ENCODE results near the gene SKOR2. TPM values are rescaled to one million over a fixed set of nuclear protein-coding genes. Genes with fewer than 3 reads are reported as not detected.
"Not testable (repeated sequence)": the region's sequence is repeated elsewhere in the genome, so short reads cannot be mapped to it uniquely, and the experiment has no call there.

The SKOR2 gene
- total RNA-seq, 2 donors from 2014 or later: not detected

DNA sequence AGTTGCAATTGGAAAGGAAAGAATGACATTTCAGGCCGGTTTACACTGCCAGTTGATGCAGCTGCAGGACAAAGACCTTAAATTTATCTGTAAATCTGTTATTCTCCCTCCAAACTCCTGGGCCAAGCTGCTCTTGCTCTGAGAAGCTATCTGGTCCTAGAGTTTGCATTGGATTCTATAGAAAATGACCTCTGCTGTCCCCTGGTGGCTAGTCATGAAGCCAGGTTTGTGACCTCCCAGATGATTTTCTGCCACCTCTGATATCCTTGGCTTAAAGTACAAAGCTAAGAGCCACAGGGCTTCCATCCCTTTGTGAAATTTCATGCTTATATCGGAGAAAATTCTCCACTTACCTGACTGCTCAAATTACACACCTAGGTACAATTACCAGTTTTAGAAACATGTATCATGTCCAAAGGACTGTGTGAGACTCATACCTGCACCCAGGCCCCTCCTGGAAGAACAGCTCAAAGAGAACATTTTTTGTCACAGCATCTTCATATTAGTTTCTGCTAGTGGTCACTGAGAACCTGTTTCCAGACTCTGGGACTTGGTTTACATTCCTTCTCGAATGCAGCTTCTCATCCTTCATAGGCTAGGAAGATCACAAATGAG, 46.4 kb downstream of the SKOR2 start:
- TF ChIP-seq, protein P1, sequence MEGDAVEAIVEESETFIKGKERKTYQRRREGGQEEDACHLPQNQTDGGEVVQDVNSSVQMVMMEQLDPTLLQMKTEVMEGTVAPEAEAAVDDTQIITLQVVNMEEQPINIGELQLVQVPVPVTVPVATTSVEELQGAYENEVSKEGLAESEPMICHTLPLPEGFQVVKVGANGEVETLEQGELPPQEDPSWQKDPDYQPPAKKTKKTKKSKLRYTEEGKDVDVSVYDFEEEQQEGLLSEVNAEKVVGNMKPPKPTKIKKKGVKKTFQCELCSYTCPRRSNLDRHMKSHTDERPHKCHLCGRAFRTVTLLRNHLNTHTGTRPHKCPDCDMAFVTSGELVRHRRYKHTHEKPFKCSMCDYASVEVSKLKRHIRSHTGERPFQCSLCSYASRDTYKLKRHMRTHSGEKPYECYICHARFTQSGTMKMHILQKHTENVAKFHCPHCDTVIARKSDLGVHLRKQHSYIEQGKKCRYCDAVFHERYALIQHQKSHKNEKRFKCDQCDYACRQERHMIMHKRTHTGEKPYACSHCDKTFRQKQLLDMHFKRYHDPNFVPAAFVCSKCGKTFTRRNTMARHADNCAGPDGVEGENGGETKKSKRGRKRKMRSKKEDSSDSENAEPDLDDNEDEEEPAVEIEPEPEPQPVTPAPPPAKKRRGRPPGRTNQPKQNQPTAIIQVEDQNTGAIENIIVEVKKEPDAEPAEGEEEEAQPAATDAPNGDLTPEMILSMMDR (IDR thresholded peaks at IDR 0.05): peak; percentile 70
- no peak overlapping the region for H3K4me3 ChIP-seq
- H3K36me3 ChIP-seq: no peaks in the 10 kb centered on the region
- no peaks in the 10 kb centered on the region for H3K4me1 ChIP-seq (ENCODE audit: control insufficient read depth in 1 of 2, low read depth in 2 of 2)
- ATAC-seq (ENCODE audit: insufficient number of reproducible peaks, low FRiP score, low read depth): no peak
- DNase-seq (ENCODE audit: low spot score): no peak
- no peak overlapping the region for H3K27ac ChIP-seq
- no peaks in the 10 kb centered on the region for H3K9me3 ChIP-seq
- no peaks in the 10 kb centered on the region for H3K27me3 ChIP-seq (replicated peaks; ENCODE audit: insufficient read depth)

DNA sequence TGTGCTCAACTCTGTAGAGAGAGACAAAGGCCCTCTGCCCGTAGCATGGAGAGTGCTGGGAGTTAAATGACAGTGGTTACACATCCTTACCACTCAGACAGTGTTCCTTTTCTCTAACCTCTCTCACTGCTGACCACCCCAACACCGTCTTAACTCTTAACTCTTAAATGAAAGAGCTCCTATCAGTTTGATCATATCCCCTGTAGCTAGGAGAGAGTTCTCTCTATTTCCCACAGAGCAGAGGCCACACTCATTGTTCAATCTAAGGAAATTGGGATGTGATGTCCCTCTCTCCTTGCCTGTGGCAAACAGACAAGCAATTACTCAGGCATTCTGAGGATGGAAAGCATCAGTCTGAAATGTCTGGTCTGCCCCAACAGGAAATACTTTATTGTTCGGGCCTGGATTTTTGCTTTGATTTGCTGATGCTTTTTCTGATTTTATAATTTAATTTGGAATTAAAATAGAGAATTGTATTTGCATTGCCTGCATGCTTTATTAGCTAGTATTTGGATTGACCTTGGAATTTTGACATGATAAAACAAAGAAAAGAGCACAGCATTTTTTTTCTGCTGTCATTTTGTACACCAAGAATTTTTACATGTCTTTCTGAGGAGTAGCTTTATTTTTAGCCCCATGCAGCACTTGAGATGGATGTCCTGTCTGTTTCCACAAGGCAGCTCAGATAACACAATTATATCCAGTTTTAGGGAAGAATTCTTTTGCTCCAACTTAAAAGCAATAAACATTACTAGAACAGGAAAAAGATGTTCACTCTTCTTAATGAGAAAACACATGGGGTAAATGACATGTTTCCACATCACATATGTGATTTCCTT, 47.6 kb downstream of the SKOR2 start:
- no peaks in the 10 kb centered on the region for H3K36me3 ChIP-seq
- TF ChIP-seq, protein P1 (IDR thresholded peaks at IDR 0.05): no peak
- no peak overlapping the region for H3K4me3 ChIP-seq
- H3K4me1 ChIP-seq (ENCODE audit: control insufficient read depth in 1 of 2, low read depth in 2 of 2): no peaks in the 10 kb centered on the region
- H3K9me3 ChIP-seq: no peaks in the 10 kb centered on the region
- no peaks in the 10 kb centered on the region for H3K27me3 ChIP-seq (replicated peaks; ENCODE audit: insufficient read depth)
- DNase-seq (ENCODE audit: low spot score): no peak
- ATAC-seq (ENCODE audit: insufficient number of reproducible peaks, low FRiP score, low read depth): no peak
- H3K27ac ChIP-seq: no peak overlapping the region

DNA sequence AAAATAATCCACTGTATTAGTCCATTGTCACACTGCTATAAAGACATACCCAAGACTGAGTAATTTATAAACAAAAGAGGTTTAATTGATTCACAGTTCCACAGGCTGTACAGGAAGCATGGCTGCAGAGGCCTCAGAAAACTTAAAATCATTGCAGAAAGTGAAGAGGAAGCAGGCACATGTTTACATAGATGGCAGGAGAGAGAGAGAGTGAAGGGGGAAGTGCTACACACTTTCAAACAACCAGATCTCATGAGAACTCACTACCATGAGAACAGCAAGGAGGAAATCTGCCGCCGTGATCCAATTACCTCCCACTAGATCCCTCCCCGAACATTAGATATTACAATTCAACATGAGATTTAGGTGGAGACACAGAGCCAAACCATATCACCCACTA, 55.5 kb downstream of the SKOR2 start:
- H3K4me1 ChIP-seq (ENCODE audit: control insufficient read depth in 1 of 2, low read depth in 2 of 2); H3K27me3 ChIP-seq (replicated peaks; ENCODE audit: insufficient read depth); DNase-seq (ENCODE audit: low spot score); H3K27ac ChIP-seq; H3K4me3 ChIP-seq; ATAC-seq (ENCODE audit: insufficient number of reproducible peaks, low FRiP score, low read depth); H3K36me3 ChIP-seq; H3K9me3 ChIP-seq: not testable (repeated sequence)

DNA sequence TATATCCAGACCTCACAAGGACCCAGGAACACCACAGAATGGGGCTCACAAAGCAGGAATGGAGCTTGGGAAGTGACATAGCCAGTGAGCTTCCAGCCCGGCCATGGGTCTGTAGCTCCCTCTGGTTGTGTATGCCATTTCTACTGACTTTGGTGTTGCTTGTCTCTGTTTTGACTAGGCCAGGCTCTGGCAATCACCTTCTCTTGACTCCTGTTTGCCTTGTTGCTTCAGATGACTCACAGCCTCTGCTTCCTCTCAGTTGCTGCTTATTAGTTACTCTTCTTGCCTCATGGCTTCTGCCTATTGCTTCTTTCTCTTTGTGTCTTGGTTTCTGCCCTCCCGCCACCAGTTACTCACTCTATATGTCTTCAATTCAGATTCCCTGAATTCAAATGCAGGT, 59.5 kb downstream of the SKOR2 start:
- Histone ChIP-seq H3K27me3 (replicated peaks; ENCODE audit: insufficient read depth) (no peaks in the 10 kb centered on the region), H3K4me3 (no peak overlapping the region), H3K9me3 (no peaks in the 10 kb centered on the region), H3K4me1 (ENCODE audit: control insufficient read depth in 1 of 2, low read depth in 2 of 2) (peaks cover 0 to 3% of the 10 kb centered on the region in 2 donors), H3K36me3 (no peaks in the 10 kb centered on the region), H3K27ac (no peak overlapping the region)
- TF ChIP-seq, protein P1 (IDR thresholded peaks at IDR 0.05): no peak
- ATAC-seq (ENCODE audit: insufficient number of reproducible peaks, low FRiP score, low read depth) (no peak), DNase-seq (ENCODE audit: low spot score) (no peak)

DNA sequence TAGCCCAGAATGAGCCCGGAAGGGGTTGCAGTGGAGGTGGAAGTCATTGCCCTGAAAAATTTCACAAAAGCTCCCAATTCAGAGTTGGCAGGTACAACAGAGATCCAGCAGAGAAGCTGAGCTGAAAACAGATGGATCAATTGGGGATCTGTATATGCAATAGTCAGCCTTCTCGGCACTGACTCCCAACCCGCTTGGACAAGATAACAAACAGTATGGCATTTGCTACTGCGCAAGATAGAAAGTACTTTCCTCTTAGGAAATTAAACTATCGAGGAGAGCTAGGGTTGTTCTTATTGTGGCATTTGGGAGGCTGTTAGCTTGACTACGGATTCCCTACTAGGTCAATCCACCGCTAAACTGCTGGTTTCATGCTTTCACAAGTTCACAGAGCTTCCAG, 63.7 kb downstream of the SKOR2 start:
- TF ChIP-seq, protein P1 (IDR thresholded peaks at IDR 0.05): no peak
- H3K4me1 ChIP-seq (ENCODE audit: control insufficient read depth in 1 of 2, low read depth in 2 of 2): peaks cover 0 to 5% of the 10 kb centered on the region in 2 donors
- DNase-seq (ENCODE audit: low spot score): no peak

More for the DNA sequence above, 63.7 kb downstream of the SKOR2 start:
- H3K27me3 ChIP-seq (replicated peaks; ENCODE audit: insufficient read depth): no peaks in the 10 kb centered on the region
- no peak overlapping the region for H3K4me3 ChIP-seq
- H3K27ac ChIP-seq: no peak overlapping the region
- ATAC-seq (ENCODE audit: insufficient number of reproducible peaks, low FRiP score, low read depth): no peak
- H3K36me3 ChIP-seq: no peaks in the 10 kb centered on the region
- no peaks in the 10 kb centered on the region for H3K9me3 ChIP-seq

Data from thoracic aorta (tissue), 2 donors.